GM19372 (cell line): ENCODE data around the gene BCAS1.

ENCODE experiments used
- ATAC-seq: cut with Tn5 transposase; IDR thresholded peaks from one replicate; pipeline ENCODE4 v1.9.1; 2021; ENCODE audit warnings: mild to moderate bottlenecking, low read depth, moderate library complexity; ENCODE audit not compliant: unreplicated experiment

BCAS1 gene

DNA sequence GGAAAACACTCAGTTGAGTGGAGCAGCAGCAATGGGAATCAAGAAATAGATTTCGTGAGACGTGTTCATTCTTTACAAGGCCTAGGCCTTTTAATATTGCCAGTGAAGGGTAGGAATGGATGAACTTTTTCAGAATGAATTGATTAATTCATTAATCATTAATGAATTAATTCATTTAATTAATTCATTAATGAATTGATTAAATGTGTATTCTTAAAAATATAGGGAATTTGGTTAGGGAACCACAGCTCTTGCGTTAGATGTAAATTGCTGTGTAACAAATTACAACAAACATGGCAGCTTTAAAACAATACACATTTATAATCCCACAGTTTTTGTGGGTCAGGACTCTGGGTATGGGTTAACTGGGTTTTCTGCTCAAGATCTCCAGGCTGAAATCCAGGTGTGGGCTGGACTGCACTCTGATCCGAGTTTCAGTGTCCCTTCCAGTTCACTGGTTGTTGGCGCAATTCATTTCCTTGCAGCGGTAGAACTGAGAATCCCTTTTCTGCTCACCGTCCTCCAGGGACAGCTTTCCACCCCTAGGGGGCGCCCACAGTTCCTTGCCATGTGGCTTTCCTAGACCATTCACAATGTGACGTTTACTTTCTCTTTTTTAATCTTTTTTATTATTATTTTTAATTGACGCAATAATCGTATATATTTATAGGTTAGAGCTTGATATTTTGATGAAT lies 32.8 kb upstream of the BCAS1 start:
- peak; percentile 98 for ATAC-seq

DNA sequence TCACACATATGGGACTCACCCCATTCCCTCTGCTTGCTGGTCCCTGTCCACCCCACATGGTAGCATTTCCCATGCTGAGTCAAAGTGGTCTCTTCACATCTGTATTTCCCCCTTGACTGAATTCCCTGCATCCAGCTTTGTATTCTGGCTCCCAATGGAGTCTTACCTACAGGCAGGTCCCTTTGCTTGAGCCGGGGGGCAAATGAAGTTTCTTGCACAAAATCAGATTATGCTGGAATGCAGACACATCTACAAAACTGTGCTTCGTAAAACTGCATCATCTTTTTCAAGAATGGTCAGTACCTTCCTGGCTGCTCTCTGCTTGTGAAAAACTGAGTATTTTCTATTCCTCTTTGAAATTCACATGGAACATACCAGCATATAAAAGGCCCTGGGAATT lies 32.1 kb upstream of the BCAS1 start:
- no peak for ATAC-seq

DNA sequence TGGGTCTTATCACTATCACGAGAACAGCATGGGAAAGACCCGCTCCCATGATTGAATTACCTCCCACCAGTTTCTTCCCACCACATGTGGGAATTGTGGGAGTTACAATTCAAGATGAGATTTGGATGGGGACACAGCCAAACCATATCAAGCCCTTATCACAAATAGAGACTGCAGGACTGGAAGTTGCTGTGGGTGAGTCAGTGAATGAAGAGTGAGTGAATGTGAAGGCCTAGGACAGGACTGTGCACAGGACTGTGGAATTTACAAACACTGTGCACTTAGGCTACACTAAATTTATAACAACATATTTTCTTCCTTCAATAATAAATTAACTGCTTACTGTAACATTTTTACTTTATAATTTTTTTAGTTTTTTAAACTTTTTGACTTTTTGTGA lies 30.2 kb upstream of the BCAS1 start:
- no peak for ATAC-seq

- ATAC-seq: no peak
Observed at GRCh38 chr20:54099894-54100293, 29.5 kb upstream of the BCAS1 start.

DNA sequence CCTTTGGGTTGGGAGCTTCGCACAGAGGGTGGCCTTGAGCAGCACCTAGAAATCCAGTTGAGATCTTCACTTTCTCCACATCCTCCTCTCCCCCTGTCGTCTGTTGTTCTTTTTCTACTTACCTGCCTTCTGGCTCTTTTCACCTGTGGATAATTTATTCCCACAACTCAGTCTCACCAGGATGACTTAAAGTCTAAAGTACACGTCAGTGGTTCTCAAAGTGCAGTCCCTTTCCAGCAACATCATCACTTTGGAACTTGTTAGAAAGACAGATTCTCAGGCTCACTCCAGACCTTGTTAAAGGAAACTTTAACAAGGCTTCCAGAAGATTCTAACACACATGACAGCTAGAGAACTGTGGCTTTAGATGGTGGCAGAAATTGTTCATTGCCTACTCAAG lies 27.7 kb upstream of the BCAS1 start:
- no peak for ATAC-seq

GRCh38 chr20:54097236-54097529 lies 26.8 kb upstream of the BCAS1 start:
- ATAC-seq: no peak

GRCh38 chr20:54095824-54096223 lies 25.4 kb upstream of the BCAS1 start:
- no peak for ATAC-seq

DNA sequence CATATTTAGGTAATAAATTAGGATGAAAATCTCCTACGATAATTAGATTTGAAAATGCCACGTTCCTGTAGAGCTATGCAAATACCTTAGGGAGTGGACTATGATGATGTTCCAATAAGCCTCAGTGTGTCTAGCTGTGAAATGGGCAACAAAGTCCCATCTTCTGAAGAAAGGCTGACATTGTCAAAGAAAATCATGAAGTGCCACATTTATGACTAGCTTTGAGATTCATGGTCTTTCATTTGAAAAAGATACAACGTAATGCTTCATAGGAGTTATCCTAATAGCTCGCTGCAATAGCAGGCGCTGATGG lies 23.8 kb upstream of the BCAS1 start:
- no peak for ATAC-seq

- ATAC-seq: no peak
Observed at GRCh38 chr20:54093423-54094267, 23.3 kb upstream of the BCAS1 start.

DNA sequence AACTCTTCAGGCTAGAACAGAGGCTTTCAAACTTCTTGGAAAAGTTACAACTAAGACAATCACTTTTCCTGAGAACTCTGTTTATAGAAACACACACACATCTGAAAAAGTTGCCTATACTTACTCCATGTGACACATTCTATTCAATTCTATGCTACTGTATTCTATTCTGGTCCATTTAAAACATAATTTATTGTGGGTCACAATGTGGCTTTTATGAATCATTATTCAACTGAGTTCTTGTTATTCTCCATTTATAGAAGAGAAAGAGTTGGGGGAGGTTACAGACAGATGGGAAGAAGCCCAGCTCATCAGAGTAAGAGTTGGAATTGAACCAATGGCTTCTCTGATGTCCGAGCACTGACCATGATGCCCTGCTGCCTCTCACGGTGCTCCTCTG lies 21.6 kb upstream of the BCAS1 start:
- no peak for ATAC-seq

DNA sequence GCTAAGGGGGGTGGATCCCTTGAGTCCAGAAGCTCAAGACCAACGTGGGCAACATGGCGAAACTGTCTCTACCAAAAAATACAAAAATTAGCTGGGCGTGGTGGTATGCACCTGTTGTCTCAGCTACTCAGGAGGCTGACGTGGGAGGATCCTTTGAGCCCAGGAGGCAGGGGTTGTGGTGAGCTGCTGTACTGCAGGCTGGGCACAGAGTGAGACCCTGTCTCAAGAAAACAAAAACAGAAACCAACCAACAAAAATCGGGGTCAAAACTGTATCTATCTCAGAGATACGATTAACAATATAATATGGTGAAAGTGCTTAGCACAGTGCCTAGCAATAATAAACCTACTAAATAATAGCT lies 20.7 kb upstream of the BCAS1 start:
- no peak for ATAC-seq

DNA sequence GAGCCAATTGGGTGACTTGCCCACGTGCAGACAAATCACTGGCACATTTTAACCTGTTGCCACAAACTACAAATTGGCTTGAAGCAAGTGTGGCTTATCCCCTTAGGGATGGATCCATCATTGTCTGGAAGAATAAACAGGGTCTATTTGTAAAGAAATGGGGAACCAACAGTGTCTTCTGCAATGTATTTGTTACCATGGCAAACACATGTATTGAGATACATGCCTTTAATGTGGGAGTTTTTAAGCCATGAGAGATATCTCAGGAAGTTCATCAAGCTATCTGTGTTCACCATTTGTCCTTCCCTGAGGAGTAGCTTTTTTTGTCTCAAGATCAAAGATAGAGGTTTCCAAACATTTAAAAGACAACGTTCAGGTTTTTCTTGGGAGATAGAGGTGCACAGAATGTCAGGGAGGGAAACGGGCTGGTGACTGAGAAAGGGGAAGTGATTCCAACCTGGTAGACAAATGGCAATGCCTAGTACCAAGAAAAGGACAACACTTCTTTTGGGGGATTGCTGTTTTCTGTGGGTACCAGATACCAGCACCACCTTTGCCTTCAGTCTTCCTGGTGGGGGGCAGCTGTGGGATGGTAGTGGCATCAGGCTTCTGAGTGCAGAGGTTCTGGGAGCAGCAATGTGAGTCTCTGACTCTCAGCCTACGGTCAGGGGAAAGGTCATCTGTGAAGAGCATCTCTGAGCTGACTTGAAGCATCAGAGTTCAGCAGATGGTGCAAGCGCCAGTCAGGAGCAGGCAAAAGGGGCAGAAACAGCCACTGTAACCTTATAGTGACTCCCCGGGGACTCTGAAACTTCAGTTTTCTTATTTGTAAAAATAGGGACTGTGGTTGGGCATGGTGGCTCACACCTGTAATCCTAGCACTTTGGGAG lies 20.1 kb upstream of the BCAS1 start:
- ATAC-seq: no peak

- no peak for ATAC-seq
Observed at GRCh38 chr20:54088430-54088829, 18.0 kb upstream of the BCAS1 start.

- ATAC-seq: no peak
Observed at GRCh38 chr20:54086507-54087039, 16.2 kb upstream of the BCAS1 start.

DNA sequence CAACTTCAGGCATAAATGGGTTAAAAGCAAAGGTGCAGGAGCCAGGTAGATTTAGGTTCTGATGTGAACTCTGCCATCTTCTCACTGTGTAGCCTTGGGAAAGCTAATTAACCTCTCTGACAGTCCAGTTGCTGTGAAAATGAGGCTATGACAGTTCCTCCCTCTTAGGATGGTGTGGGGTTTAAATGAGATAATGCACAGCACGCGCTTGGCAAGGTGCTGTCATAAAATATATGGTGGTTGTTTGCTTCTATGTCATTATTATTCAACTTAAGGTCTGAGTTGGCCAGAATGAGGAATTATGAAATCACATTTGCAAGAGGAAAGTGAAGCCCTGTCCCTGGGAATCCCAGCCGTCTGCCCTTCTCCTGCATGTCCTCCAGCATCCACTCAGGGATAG lies 15.5 kb upstream of the BCAS1 start:
- no peak for ATAC-seq

GRCh38 chr20:54085425-54085824 lies 15.0 kb upstream of the BCAS1 start:
- no peak for ATAC-seq

DNA sequence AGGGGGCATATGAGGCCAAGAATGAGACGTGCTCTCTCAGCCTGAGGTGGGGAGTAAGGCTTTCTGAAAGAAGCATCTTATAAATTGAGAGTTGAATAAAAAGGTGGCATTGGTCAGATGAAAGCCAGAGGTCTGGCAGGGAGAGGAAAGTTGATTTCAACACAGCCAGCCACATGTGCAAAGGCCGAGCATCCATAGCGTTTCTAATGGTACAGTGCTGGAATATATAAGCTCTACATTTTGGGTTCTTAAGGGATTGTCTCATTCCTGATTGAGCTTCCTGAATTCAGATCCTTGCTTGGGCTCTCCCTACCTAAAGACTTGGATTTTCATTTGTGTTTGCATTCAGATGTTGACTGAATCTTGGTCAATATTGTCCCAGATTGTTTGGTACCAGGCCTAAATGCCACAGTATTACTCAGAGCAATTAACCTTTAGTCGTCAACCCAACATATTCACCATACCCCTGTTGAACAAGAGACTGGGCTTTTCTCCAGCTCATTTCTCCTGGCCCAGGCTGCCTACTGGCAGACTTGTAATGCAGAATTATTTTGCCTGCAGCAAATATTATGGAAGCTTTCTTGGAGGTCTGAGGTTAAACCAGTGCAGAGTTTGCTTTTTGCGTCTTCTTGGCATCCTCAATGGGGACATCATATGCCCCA lies 14.5 kb upstream of the BCAS1 start:
- no peak for ATAC-seq

DNA sequence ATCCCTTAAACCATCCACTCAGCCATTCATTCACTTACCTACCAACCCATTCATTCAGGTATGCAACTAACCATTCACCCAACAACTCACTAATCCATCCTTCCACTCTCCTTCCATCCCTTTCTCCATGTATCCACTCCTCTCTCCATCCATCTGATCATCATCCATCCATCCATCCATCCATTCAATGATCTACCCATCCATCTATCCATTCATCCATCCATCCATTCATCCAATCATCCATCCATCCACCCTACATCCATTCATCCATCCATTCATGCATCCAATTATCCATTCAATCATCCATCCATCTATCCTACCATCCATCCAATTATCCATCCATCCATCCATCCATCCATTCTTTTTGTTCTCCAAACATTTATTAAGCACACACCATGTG lies 13.8 kb upstream of the BCAS1 start:
- no peak for ATAC-seq

- no peak for ATAC-seq
Observed at GRCh38 chr20:54083459-54083858, 13.1 kb upstream of the BCAS1 start.

- no peak for ATAC-seq
Observed at GRCh38 chr20:54082100-54082499, 11.7 kb upstream of the BCAS1 start.

DNA sequence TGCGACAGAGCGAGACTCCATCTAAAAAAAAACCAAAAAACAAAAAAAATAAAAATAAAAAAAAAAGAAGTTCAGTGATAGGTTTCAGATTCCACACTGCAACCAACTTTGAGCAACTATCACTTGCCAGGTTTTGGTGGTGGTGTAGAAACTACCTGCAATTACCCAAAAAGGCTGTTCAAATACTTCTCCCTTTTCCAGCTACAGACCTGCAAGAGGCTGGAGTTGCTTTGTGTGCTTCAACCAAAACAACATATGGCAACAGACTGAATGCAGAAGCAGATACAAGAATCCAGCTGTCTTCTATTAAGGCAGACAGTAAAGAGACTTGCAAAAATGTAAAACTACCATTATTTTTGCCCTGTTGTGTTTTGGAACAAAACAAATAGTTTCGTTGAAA lies 9.3 kb upstream of the BCAS1 start:
- peak; percentile 55 for ATAC-seq
